Stimulated activated CD8-positive, alpha-beta memory T cell treated with anti-CD3 and anti-CD28 coated beads, Interleukin-4, amount 100 ng/mL, for 1 hour (primary cell): ENCODE results near the gene METRN.
"Not testable (repeated sequence)": the region's sequence is repeated elsewhere in the genome, so short reads cannot be mapped to it uniquely, and the experiment has no call there.

Experiments used
- DNase-seq, 2 donors: peaks; one replicate each; pipeline ENCODE4 v3.0.0-alpha.2; 2020; ENCODE audit warnings: low read depth in 2 of 2, low spot score in 1 of 2

The METRN gene

GRCh38 chr16:691242-691641 lies 23.7 kb upstream of the METRN start:
- DNase-seq = not testable (repeated sequence)

GRCh38 chr16:692356-693108 lies 22.4 kb upstream of the METRN start:
- no peak for DNase-seq

GRCh38 chr16:693364-693763 lies 21.6 kb upstream of the METRN start:
- DNase-seq = no peak

GRCh38 chr16:693766-694165 lies 21.2 kb upstream of the METRN start:
- no peak for DNase-seq

- no peak for DNase-seq
Measured at GRCh38 chr16:694187-694862, 20.6 kb upstream of the METRN start.

DNA sequence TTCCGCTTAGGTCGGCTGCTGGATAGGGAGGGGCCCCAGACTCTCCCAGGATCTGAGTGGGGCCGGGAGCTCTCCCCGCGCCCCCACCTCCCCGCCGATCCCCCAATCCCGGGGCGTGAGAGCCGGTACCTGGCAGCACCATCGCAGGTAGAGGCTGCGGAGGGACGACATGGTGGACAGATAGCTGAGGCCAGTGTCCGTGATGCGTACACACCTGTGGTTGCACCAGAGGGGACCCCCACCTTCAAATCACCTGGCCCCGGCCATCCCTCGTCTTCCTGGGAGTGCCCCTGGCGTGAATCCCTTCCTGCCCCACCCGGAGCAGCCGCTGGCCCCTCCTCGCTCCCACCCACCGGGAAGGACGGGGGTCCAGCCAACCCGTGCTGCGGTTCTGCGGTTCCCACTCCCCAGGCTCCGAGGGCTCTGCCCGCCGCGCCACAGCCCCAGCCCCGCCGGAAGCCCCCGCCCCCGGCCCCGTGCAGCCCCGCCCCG lies 20.0 kb upstream of the METRN start:
- no peak for DNase-seq

GRCh38 chr16:695355-696089 lies 19.4 kb upstream of the METRN start:
- DNase-seq = no peak

- DNase-seq = no peak
Measured at GRCh38 chr16:698911-699671, 15.8 kb upstream of the METRN start.

- no peak for DNase-seq
Measured at GRCh38 chr16:700684-701584, 14.0 kb upstream of the METRN start.

DNA sequence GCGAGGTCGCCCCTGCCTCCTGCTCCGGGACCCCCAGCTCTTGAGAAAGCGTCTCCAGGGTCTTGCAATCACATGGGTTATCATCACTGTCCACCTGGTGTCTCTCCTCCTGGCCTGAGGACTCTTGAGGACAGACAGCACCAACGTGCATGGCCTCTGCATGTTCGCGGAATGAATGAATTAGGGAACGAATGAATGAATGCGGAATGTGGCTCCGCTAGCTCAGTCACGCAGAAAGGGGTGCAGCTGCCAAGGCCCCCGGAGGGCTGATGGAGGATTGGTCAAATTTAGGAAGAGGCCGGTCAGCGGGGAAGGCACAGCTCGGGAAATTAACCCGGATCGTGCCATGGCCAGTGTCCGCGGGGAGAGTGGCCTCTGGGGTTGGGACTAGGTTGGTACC lies 12.6 kb upstream of the METRN start:
- DNase-seq = no peak

DNA sequence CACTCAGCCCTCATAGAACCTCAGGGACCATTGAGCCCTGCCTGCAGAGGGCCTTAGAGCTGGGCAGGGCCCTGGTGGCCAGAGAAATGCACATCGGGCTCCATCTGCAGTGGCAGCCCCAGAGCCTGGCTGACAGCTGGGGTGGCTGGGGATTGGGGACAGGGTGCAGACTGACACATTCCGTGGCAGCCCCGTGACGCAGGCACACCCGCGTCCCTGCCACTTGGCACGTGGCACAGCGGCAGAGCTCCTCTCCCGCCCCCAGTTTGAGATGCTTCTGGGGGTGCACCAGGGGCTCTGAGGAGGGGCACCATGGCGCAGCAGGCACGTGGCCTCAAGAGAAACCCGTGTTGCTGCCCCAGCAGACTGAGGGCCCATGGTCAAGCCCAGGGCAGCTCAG lies 11.5 kb upstream of the METRN start:
- no peak for DNase-seq

GRCh38 chr16:704047-704446 lies 10.9 kb upstream of the METRN start:
- DNase-seq = no peak

DNA sequence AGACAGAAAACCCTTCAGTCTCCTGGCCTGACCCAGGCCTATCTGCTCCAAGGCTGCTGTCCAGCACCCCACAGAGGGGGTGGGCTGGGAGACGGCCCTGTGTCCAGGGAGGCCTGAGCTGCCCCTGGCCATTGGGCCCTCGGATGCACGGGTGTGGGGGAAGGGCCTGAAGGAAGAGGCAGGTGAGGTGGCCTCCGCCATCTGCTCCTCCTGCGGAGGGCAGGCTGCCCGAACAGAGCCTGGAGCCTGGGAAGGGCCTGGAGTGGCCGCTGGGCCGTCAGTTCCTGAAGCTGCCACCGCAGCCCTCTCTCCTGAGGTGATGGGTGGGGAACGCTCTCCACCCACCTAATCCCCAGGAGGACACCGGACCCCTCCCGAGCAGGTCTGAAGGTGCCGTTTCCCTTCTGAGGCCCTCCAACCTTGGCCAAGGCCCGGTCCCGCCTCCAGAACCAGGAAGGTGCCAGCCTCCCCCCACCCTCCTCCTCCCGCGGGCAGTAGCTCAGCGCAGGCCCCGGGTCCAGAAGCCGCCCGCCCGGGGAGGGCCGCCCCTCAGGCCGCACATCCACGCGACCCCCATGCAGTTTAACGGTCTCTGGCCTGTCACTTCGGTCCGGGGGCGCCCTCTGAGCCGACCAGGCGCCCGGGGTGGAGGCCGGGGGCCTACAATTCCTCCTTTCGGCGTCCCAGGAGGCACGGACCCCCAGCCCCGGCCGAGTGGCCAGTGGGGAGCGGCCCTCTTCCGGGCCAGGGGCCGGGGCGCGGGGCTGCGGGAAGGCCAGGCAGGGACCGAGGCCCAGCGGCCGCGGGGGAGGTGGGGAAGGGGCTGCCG lies 10.2 kb upstream of the METRN start:
- DNase-seq = no peak

DNA sequence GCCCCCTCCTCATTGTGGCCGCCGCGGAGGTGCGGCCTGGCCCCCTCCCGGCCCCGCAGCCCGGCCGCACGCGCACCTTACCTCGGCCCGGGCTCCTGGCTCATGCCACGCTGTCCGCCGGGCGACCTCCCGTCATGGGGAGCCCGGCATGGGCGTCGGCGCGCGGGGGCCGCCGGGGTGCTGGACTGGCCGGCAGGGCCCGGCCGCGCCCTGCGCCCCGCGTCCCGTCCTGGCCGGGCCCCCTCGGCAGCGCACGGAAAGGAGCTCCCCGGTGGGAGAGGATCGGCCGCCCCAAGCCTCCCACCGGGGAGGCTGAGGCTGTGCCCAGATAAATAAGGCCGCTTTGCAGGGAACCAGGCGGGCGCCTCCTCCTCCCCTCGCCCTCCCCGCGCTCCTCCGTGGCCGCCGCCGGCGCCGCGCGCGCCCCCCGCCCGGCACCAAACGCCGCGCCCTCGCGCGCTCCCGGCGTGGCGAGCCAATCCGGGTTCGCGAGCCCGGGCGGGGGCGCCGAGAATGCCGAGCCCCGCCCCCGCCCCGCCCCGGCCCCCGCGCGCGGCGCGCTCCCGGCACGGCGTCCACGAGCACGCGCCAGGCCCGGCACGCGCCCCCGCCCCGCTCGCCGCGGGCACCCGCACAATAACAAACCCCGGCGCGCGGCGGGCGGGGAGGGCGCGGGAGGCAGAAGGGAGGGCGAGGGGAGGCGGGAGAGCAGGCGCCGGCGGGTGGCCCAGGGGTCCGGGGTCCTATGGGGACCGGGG lies 9.3 kb upstream of the METRN start, which contains the start of gene FBXL16:
Gene FBXL16 (minus strand): TSS at position 371 of the 758 bp plus-strand sequence. CDS start 8,396 bp downstream, outside the sequence.
- DNase-seq = no peak

DNA sequence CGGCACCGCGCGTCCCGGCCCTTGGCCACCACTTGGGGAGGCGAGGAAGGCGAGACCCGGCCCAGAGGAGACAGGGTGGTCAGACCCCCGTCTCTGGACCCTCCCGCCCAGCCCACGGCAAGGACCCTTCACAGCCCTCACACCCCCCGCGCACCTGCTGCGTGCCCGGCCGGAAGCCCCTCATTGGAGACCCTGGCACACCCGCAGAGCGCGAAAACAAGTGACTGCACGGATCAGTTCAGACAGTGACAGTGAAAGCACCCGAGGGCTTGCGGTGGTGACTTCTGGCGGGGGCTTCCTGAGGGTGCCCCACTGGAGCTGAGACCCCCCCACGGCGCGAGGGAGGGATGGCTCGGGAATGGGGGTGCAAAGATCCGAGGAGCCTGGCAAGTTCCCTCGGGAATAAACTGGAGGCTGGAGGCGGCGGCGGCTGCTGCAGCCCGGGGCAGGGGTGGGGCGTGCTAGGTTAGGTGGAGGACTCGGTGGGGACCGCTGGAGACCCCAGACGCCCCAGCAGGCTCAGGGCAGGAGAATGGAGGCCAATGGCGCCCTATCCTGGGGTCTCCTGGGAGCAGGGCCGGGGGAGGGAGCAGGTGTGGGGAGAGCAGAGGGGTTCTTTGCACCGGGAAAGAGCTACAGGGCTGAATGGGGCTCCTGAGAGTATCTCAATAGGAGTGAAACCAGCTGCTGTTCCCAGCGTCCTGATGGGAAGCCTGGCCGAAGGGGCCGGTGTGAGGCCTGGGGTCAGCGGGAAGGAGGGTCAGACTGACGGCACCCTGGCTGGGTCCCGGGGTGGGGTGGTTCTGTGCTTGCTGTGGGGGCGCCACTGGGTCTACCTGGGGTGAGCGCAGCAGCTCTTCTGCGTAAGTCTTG lies 8.5 kb upstream of the METRN start:
- no peak for DNase-seq

- no peak for DNase-seq
Measured at GRCh38 chr16:707062-707538, 7.8 kb upstream of the METRN start.

DNA sequence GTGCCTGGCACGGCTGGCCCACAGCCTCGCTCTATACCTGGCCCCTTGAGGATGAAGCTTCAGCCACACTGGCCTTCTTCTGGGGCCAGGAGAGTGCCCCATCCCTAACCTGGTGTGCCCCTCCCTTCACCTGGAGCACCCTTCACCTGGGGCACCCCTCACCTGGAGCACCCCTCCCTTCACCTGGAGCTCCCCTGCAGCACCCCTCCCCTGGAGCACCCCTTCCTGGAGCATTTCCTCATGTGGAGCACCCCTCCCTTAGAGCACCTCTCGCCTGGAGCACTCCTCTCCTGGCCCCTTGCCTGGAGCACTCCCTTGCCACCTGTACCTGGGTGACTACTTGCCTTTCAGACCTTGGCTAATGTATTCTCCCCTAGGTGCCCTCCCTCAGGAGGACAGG lies 6.9 kb upstream of the METRN start:
- DNase-seq = no peak
